T-helper 17 cell (primary cell): Measurements from ENCODE around the gene MYO1E. TPM values are rescaled to one million over a fixed set of nuclear protein-coding genes. Genes with fewer than 3 reads are reported as not detected.

ENCODE experiments used
- ATAC-seq: fragments of 150-1000 bp; cut with Tn5 transposase; 2 replicates; pipeline ENCODE4 v1.10.0; 2021; ENCODE audit warnings: mild to moderate bottlenecking, moderate library complexity
- DNase-seq, 3 donors: peaks; one replicate each; pipeline versions ENCODE4 v3.0.0 to v3.0.0-alpha.2; 2020 to 2021
- H3K9me3 ChIP-seq: one replicate; pipeline ENCODE4 v1.7.0; 2013; ENCODE audit warnings: low read length, mild to moderate bottlenecking; ENCODE audit not compliant: control insufficient read depth, poor library complexity, severe bottlenecking
- H3K27ac Mint-ChIP-seq: one replicate; pipeline ENCODE4 v1.8.0; 2022; ENCODE audit warnings: mild to moderate bottlenecking, moderate library complexity, mixed read lengths
- H3K27me3 Mint-ChIP-seq: one replicate; pipeline ENCODE4 v1.8.0; 2022; ENCODE audit warnings: mixed read lengths
- H3K36me3 Mint-ChIP-seq: one replicate; pipeline ENCODE4 v1.8.0; 2022; ENCODE audit warnings: low read depth, mixed read lengths
- H3K4me1 Mint-ChIP-seq: one replicate; pipeline ENCODE4 v1.8.0; 2022; ENCODE audit warnings: mild to moderate bottlenecking, mixed read lengths
- H3K4me3 Mint-ChIP-seq: one replicate; pipeline ENCODE4 v1.8.0; 2022; ENCODE audit warnings: mild to moderate bottlenecking, moderate library complexity, mixed read lengths
- total RNA-seq, 4 donors: library from RNA in 2 of 4; stranded (reverse) in 2 of 4; gene quantifications; one replicate each; pipeline ENCODE4 v1.2.3 and lab custom pipeline; 2022 to 2026

The MYO1E gene
- total RNA-seq, 2 donors from 2014 or later, result 4.0 to 4.1 TPM

GRCh38 chr15:59262316-59262715 lies 110.4 kb downstream of the MYO1E start:
- ATAC-seq, result no peak

GRCh38 chr15:59260090-59260489 lies 112.6 kb downstream of the MYO1E start:
- DNase-seq (no peak), ATAC-seq (no peak)
- H3K27ac Mint-ChIP-seq, result no peak overlapping the region
- no peaks in the 10 kb centered on the region for H3K36me3 Mint-ChIP-seq
- peaks cover 11% of the 10 kb centered on the region for H3K4me1 Mint-ChIP-seq
- no peaks in the 10 kb centered on the region for H3K9me3 ChIP-seq
- H3K27me3 Mint-ChIP-seq, result no peaks in the 10 kb centered on the region
- H3K4me3 Mint-ChIP-seq, result no peak overlapping the region

More at GRCh38 chr15:59262316-59262715, 110.4 kb downstream of the MYO1E start:
- no peak for DNase-seq
- Mint-ChIP-seq H3K4me1 (no peaks in the 10 kb centered on the region), H3K36me3 (no peaks in the 10 kb centered on the region), H3K27ac (no peak overlapping the region), H3K27me3 (peaks cover 2% of the 10 kb centered on the region), H3K4me3 (peak overlapping the region; percentile 61)
- H3K9me3 ChIP-seq, result no peaks in the 10 kb centered on the region

DNA sequence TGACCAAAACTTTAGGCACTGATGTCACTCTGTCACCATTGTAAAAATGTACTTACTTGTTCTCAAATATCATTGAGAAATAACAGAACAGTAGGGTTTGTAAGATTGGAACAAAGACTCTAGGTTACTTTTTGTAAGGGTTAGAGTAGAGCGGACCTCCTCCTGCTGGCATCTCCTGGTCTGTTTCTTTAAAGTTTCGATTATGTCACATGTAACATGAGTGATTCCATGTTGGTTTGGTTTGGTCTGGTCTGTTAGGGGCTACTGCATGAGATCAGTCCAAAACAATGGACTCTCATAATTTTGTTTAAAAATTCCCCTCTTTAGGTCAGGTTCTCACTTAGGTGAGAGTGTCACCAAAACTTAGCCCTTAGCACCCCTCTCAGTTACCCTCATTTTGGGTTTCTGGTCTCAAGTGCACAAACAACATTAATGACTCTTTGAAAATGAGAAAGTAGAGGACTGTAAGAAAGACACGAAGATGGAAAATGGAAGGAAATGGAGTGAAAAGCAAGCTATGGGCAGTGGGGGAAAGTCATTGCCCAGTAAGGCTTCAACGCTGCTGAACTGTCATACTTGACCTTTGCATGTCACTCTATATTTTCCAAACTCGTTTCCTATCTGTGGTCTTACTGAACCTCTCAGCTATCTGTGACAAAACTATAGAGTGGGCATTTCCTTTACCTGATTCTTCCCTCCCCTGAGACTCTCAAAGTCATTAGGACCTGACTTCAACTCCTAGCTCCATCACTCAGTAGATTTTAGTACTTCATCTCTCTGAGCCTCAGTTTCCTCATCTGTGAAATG lies 113.3 kb downstream of the MYO1E start:
- no peaks in the 10 kb centered on the region for H3K36me3 Mint-ChIP-seq
- H3K27me3 Mint-ChIP-seq, result no peaks in the 10 kb centered on the region
- ATAC-seq, result no peak
- H3K4me1 Mint-ChIP-seq, result peaks cover 11% of the 10 kb centered on the region
- no peak for DNase-seq
- H3K4me3 Mint-ChIP-seq, result no peak overlapping the region
- no peak overlapping the region for H3K27ac Mint-ChIP-seq
- no peaks in the 10 kb centered on the region for H3K9me3 ChIP-seq

GRCh38 chr15:59258317-59258716 lies 114.4 kb downstream of the MYO1E start:
- no peak overlapping the region for H3K4me3 Mint-ChIP-seq
- H3K27ac Mint-ChIP-seq, result no peak overlapping the region
- H3K9me3 ChIP-seq, result no peaks in the 10 kb centered on the region
- H3K36me3 Mint-ChIP-seq, result no peaks in the 10 kb centered on the region
- ATAC-seq (no peak), DNase-seq (no peak)
- peaks cover 11% of the 10 kb centered on the region for H3K4me1 Mint-ChIP-seq
- H3K27me3 Mint-ChIP-seq, result no peaks in the 10 kb centered on the region

DNA sequence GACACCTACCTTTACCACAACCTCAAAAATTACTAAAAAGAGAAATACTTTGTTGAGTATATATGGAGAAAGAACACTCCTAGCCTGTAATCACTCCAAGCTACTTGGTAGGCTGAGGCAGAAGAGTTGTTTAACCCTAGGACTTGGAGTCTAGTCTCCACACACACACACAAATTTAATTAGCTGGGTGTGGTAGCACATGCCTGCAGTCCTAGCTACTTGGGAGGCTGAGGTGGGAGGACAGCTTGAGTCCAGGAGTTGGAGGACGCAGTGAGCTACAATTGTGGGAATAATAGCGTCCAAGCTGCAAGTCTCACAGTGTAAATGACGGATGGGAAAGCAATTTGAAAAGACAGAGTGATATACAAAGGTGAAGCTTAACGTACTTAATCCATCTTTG lies 115.5 kb downstream of the MYO1E start:
- Mint-ChIP-seq H3K36me3 (no peaks in the 10 kb centered on the region), H3K27me3 (no peaks in the 10 kb centered on the region), H3K27ac (peak overlapping the region; percentile 56), H3K4me3 (no peak overlapping the region), H3K4me1 (peaks cover 11% of the 10 kb centered on the region)
- ATAC-seq, result no peak
- DNase-seq, result no peak
- no peaks in the 10 kb centered on the region for H3K9me3 ChIP-seq

DNA sequence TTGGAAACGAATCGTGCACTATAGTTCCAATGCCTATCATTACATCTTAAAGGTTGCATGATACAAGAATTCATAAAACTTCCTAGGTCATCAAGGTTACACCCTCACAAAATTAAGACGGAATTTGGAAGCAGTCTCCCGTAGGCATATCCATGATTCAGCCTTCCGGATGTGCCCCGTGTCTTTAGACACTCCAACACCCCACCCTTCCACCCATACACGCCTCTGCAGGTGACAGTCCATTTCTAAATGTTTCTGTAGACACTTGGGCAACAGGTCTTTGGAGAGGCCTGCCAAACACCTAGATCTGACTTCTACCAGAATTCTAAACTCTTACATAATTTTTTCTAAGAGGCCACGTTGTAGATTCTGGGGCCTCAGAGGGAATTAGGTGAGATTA lies 116.2 kb downstream of the MYO1E start:
- H3K27ac Mint-ChIP-seq, result peak overlapping the region; percentile 56
- ATAC-seq, result no peak
- no peaks in the 10 kb centered on the region for H3K9me3 ChIP-seq
- no peaks in the 10 kb centered on the region for H3K27me3 Mint-ChIP-seq
- no peak overlapping the region for H3K4me3 Mint-ChIP-seq
- peaks cover 11% of the 10 kb centered on the region for H3K4me1 Mint-ChIP-seq
- no peak for DNase-seq
- no peaks in the 10 kb centered on the region for H3K36me3 Mint-ChIP-seq

GRCh38 chr15:59255680-59256336 lies 116.9 kb downstream of the MYO1E start:
- Mint-ChIP-seq H3K27ac (peak overlapping the region; percentile 84), H3K4me1 (peaks cover 14% of the 10 kb centered on the region), H3K36me3 (no peaks in the 10 kb centered on the region), H3K4me3 (no peak overlapping the region), H3K27me3 (no peaks in the 10 kb centered on the region)
- ATAC-seq (peak; percentile 91), DNase-seq (no peak)
- no peaks in the 10 kb centered on the region for H3K9me3 ChIP-seq

- H3K27ac Mint-ChIP-seq, result no peak overlapping the region
- H3K36me3 Mint-ChIP-seq, result no peaks in the 10 kb centered on the region
- H3K27me3 Mint-ChIP-seq, result no peaks in the 10 kb centered on the region
- H3K4me1 Mint-ChIP-seq, result peaks cover 14% of the 10 kb centered on the region
- ATAC-seq (no peak), DNase-seq (no peak)
- no peak overlapping the region for H3K4me3 Mint-ChIP-seq
- H3K9me3 ChIP-seq, result no peaks in the 10 kb centered on the region
Measured at GRCh38 chr15:59252137-59252536, 120.5 kb downstream of the MYO1E start.

DNA sequence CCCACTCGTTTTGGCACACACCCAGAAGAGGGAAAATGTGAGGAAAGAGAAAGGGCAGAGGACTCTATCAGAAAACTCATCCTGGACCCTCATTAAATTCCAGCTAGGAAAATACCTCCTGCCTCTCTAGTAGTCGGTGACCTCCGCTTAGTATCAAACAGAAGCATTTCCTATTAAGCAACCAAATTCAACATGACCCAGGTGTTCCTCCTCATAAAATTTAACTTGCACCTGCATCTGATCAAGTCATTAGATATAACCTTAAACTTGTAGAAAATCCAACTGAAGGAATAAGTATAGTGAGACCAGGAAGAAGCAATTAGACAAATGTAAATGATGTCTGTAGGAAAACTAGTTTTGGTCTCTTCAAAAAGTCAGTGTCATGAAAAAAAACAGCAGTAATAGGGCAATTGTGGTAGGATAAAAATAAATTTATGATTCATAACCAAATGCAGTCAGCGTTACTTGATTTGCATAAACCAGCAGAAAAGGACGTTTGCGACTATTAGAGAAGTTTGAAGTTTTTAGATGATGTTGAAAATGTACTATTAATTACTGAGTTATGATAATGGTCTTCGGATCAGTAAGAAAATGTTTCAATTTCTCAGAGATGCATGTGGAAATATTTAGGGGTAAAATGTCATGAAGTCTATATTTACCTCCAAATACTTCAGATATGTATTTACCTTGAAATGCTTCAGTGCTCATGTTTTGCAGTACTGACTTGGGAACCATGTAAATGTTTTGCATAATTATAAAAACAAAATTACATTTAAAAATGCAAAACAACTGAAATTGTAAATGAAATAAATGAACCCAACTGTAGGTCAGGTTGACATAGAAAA lies 121.4 kb downstream of the MYO1E start:
- no peak for ATAC-seq
- Mint-ChIP-seq H3K36me3 (no peaks in the 10 kb centered on the region), H3K27me3 (no peaks in the 10 kb centered on the region), H3K4me1 (peaks cover 12% of the 10 kb centered on the region), H3K27ac (peak overlapping the region; percentile 14), H3K4me3 (no peak overlapping the region)
- no peaks in the 10 kb centered on the region for H3K9me3 ChIP-seq
- no peak for DNase-seq

DNA sequence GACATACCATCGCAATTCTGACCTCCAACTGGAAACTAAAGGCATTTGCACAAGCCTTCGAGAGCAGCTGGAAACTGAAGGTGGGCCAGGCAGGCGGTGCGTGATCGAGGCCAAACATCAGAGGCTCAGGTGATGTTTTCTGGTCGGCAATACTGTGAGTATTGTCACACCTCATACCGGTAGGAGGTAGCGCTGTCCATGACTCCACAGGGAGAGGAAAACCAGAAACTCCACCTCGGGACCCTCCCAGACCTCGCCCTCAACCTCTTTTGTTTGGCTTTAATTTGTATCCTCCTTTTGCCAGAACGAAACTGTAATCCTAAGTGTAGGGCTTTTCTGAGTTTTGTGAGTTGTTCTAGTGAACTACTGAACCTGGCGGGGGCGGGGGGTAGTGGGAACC lies 122.4 kb downstream of the MYO1E start:
- DNase-seq (no peak), ATAC-seq (no peak)
- Mint-ChIP-seq H3K36me3 (no peaks in the 10 kb centered on the region), H3K27ac (no peak overlapping the region), H3K27me3 (no peaks in the 10 kb centered on the region), H3K4me1 (peaks cover 3% of the 10 kb centered on the region), H3K4me3 (no peak overlapping the region)
- no peaks in the 10 kb centered on the region for H3K9me3 ChIP-seq

DNA sequence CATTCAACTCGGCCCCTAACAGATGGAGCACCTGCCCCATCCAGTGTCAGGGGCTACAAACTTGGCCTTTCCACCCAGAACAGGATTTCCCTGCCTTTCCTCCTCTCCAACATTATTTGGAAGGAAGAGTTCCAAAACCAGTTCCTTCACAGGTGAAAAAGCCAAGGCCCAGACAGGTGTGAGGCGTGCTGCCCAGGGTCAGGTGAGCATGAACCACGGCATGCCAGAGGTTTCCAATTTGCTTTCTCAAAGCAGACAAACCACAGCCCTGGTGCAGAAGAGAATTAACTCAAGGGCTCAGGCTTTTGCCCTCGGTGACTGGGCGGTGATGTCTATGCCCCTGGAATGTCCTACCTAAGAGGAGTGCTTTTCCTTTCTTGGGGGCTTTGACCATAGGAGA lies 122.9 kb downstream of the MYO1E start:
- DNase-seq (no peak), ATAC-seq (no peak)
- Mint-ChIP-seq H3K27me3 (no peaks in the 10 kb centered on the region), H3K4me3 (peak overlapping the region; percentile 19), H3K36me3 (no peaks in the 10 kb centered on the region), H3K4me1 (peaks cover 3% of the 10 kb centered on the region), H3K27ac (no peak overlapping the region)
- H3K9me3 ChIP-seq, result no peaks in the 10 kb centered on the region

DNA sequence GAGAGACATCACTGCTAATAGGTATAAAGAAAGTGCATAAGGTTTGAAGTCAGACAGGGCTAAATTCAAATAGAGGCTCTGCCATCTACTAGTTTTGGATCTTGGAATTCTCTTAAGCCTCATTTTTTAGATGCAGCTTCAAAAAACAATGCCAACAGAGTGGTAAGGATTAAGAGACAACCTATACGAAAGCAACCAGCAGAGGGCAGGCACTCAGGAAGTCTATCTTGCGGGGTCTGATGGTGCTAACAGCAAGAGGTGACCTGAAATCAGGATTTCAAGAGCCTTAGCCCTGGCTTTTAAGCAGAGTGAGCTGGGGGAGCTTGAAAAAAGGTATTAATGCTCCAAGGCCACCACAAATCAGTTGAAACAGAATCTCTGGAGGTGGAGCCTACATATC lies 125.3 kb downstream of the MYO1E start:
- ATAC-seq (peak; percentile 65), DNase-seq (peak in 1 of 3 donors; percentile 20)
- Mint-ChIP-seq H3K36me3 (no peaks in the 10 kb centered on the region), H3K27me3 (peaks cover 5% of the 10 kb centered on the region), H3K4me3 (no peak overlapping the region), H3K4me1 (peaks cover 3% of the 10 kb centered on the region), H3K27ac (no peak overlapping the region)
- no peaks in the 10 kb centered on the region for H3K9me3 ChIP-seq

DNA sequence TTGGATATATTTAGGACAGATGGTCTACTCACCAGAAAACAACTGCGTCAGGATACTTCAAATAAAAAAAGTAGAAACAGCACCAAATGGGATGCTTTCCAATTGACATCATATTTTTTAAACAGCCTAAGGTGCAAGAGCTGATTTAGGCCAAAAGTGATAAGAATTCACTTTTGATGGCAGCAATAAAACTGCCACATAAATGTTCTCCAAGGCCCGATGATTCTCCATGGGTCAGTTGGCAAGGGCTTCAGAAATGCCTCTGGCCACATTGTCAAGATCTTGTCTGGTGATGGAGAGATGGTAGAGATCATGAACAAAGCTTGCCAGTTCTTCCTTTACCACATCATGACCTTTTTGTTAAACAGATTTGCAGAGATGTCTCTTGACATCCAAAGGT lies 127.1 kb downstream of the MYO1E start:
- Mint-ChIP-seq H3K4me1 (no peaks in the 10 kb centered on the region), H3K27me3 (peaks cover 10% of the 10 kb centered on the region), H3K27ac (no peak overlapping the region), H3K36me3 (no peaks in the 10 kb centered on the region), H3K4me3 (no peak overlapping the region)
- no peaks in the 10 kb centered on the region for H3K9me3 ChIP-seq
- DNase-seq (no peak), ATAC-seq (no peak)
